ENCODE results near the gene OGFOD2.

OGFOD2 gene

GRCh38 chr12:123003257-123003656, 28.2 kb downstream of the OGFOD2 start:
- no peak overlapping the region for H3K4me3 ChIP-seq (ENCODE audit: control insufficient read depth, low read depth, low read length)
- DNase-seq (ENCODE audit: low read depth), result no peak
- TF ChIP-seq CTCF (conservative IDR thresholded peaks at IDR 0.05; ENCODE audit: control insufficient read depth, insufficient read depth, low read depth, low read length), result no peak

GRCh38 chr12:123004287-123004686, 29.2 kb downstream of the OGFOD2 start:
- no peak for TF ChIP-seq CTCF (conservative IDR thresholded peaks at IDR 0.05; ENCODE audit: control insufficient read depth, insufficient read depth, low read depth, low read length)
- no peak for DNase-seq (ENCODE audit: low read depth)
- no peak overlapping the region for H3K4me3 ChIP-seq (ENCODE audit: control insufficient read depth, low read depth, low read length)

GRCh38 chr12:123005081-123005626, 30.1 kb downstream of the OGFOD2 start:
- no peak for DNase-seq (ENCODE audit: low read depth)
- no peak for TF ChIP-seq CTCF (conservative IDR thresholded peaks at IDR 0.05; ENCODE audit: control insufficient read depth, insufficient read depth, low read depth, low read length)
- H3K4me3 ChIP-seq (ENCODE audit: control insufficient read depth, low read depth, low read length), result no peak overlapping the region

GRCh38 chr12:123006977-123007376, 31.9 kb downstream of the OGFOD2 start:
- TF ChIP-seq CTCF (conservative IDR thresholded peaks at IDR 0.05; ENCODE audit: control insufficient read depth, insufficient read depth, low read depth, low read length), result no peak
- H3K4me3 ChIP-seq (ENCODE audit: control insufficient read depth, low read depth, low read length), result no peak overlapping the region
- DNase-seq (ENCODE audit: low read depth), result no peak

- no peak for DNase-seq (ENCODE audit: low read depth)
- TF ChIP-seq CTCF (conservative IDR thresholded peaks at IDR 0.05; ENCODE audit: control insufficient read depth, insufficient read depth, low read depth, low read length), result no peak
- H3K4me3 ChIP-seq (ENCODE audit: control insufficient read depth, low read depth, low read length), result no peak overlapping the region
Observed at GRCh38 chr12:123010110-123010509, 35.1 kb downstream of the OGFOD2 start.

GRCh38 chr12:123010681-123011080, 35.6 kb downstream of the OGFOD2 start:
- H3K4me3 ChIP-seq (ENCODE audit: control insufficient read depth, low read depth, low read length), result no peak overlapping the region
- TF ChIP-seq CTCF (conservative IDR thresholded peaks at IDR 0.05; ENCODE audit: control insufficient read depth, insufficient read depth, low read depth, low read length), result no peak
- DNase-seq (ENCODE audit: low read depth), result no peak

GRCh38 chr12:123011701-123012100, 36.7 kb downstream of the OGFOD2 start:
- no peak for TF ChIP-seq CTCF (conservative IDR thresholded peaks at IDR 0.05; ENCODE audit: control insufficient read depth, insufficient read depth, low read depth, low read length)
- H3K4me3 ChIP-seq (ENCODE audit: control insufficient read depth, low read depth, low read length), result no peak overlapping the region
- DNase-seq (ENCODE audit: low read depth), result peak; percentile 2

Data from fibroblast of mammary gland (primary cell).